Tibial nerve (tissue), 4 donors: ENCODE data around the gene CEP104.

Experiments used
- EP300 ChIP-seq, 2 donors: sonication (generic); formaldehyde crosslinking; IDR thresholded peaks; one replicate each; pipeline ENCODE4 v1.6.1; 2017; ENCODE audit warnings: antibody characterized with exemption in 2 of 2, mild to moderate bottlenecking in 1 of 2
- TF ChIP-seq, protein P1 (sequence below), 5 experiments: fragments of 200-600 bp in 3 of 5; fragments of 450-650 bp in 2 of 5; sonication (generic) in 3 of 5; IDR thresholded peaks; one replicate each; pipeline ENCODE4 v1.5.1; 2016 to 2019; ENCODE audit warnings: antibody characterized with exemption in 5 of 5, mild to moderate bottlenecking in 3 of 5, moderate library complexity in 2 of 5

- TF ChIP-seq, protein P1, sequence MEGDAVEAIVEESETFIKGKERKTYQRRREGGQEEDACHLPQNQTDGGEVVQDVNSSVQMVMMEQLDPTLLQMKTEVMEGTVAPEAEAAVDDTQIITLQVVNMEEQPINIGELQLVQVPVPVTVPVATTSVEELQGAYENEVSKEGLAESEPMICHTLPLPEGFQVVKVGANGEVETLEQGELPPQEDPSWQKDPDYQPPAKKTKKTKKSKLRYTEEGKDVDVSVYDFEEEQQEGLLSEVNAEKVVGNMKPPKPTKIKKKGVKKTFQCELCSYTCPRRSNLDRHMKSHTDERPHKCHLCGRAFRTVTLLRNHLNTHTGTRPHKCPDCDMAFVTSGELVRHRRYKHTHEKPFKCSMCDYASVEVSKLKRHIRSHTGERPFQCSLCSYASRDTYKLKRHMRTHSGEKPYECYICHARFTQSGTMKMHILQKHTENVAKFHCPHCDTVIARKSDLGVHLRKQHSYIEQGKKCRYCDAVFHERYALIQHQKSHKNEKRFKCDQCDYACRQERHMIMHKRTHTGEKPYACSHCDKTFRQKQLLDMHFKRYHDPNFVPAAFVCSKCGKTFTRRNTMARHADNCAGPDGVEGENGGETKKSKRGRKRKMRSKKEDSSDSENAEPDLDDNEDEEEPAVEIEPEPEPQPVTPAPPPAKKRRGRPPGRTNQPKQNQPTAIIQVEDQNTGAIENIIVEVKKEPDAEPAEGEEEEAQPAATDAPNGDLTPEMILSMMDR (IDR thresholded peaks at IDR 0.05): no peak
- TF ChIP-seq EP300 (IDR thresholded peaks at IDR 0.05): no peak
Observed at GRCh38 chr1:3779265-3779911, 77.6 kb downstream of the CEP104 start.
